Left lung (tissue), 10 donors: ENCODE measurements around the gene IRX4. TPM values are rescaled to one million over a fixed set of nuclear protein-coding genes. Genes with fewer than 3 reads are reported as not detected.

Experiments
- ATAC-seq: fragments of 200-7000 bp; cut with Tn5 transposase; one replicate; pipeline ENCODE4 v1.9.1; 2020; ENCODE audit warnings: moderate library complexity
- DNase-seq, 4 donors: peaks; one replicate each; pipeline ENCODE4 v3.0.0-alpha.2; 2013 to 2020
- H3K27ac ChIP-seq, 2 donors: fragments of 200-600 bp; sonication (generic) in 1 of 2; one replicate each; pipeline versions ENCODE4 v1.5.0 to v1.8.0; 2020 to 2021
- H3K27me3 ChIP-seq, 2 donors: fragments of 200-600 bp; sonication (generic) in 1 of 2; one replicate each; pipeline versions ENCODE4 v1.5.0 to v1.8.0; 2020 to 2021
- H3K36me3 ChIP-seq, 2 donors: fragments of 200-600 bp; sonication (generic) in 1 of 2; one replicate each; pipeline versions ENCODE4 v1.5.0 to v1.8.0; 2020 to 2021
- H3K4me1 ChIP-seq, 2 donors: fragments of 200-600 bp; one replicate each; pipeline ENCODE4 v1.8.0; 2021
- H3K4me3 ChIP-seq, 2 donors: fragments of 200-600 bp; sonication (generic) in 1 of 2; one replicate each; pipeline versions ENCODE4 v1.5.0 to v1.8.0; 2020 to 2021; ENCODE audit warnings: mild to moderate bottlenecking in 1 of 2
- H3K9me3 ChIP-seq, 2 donors: fragments of 200-600 bp; sonication (generic) in 1 of 2; one replicate each; pipeline versions ENCODE4 v1.5.0 to v1.8.0; 2020 to 2021
- intact Hi-C, 2 donors: fragments of 100-400 bp; cut with DNase I; formaldehyde crosslinking; loops; one replicate each; pipeline versions ENCODE4 v1.11.2 to v1.14.2; 2022
- polyA plus RNA-seq, 6 donors: library from polyadenylated mRNA; unstranded; fragments of 120-200 nt; gene quantifications; one replicate each; pipeline ENCODE4 v1.2.1, GENCODE V29; 2013; ENCODE audit not compliant: insufficient read length in 6 of 6
- total RNA-seq, 2 donors: library from RNA; stranded (reverse); fragmentation: NEBNext Ultra II Directional; extraction: Animal tissue kit (Norgen Biotek cat#: 25700); gene quantifications; one replicate each; pipeline ENCODE4 v1.2.1, GENCODE V29; 2021
- TF ChIP-seq, protein P1 (sequence below), 2 donors: fragments of 200-600 bp; sonication (generic) in 1 of 2; IDR thresholded peaks; one replicate each; pipeline versions ENCODE4 v1.5.0 to v1.8.0; 2021; ENCODE audit warnings: antibody characterized with exemption in 2 of 2
- donor health status: DM: no; HTN: yes; CAD: no.
- donor health status: DM: no; HTN: no; CAD: no.

Gene IRX4
- total and polyA plus RNA-seq, 8 donors: not detected

GRCh38 chr5:1887588-1888360 lies 5.0 kb upstream of the IRX4 start:
- H3K27ac ChIP-seq: no peak overlapping the region
- TF ChIP-seq, protein P1, sequence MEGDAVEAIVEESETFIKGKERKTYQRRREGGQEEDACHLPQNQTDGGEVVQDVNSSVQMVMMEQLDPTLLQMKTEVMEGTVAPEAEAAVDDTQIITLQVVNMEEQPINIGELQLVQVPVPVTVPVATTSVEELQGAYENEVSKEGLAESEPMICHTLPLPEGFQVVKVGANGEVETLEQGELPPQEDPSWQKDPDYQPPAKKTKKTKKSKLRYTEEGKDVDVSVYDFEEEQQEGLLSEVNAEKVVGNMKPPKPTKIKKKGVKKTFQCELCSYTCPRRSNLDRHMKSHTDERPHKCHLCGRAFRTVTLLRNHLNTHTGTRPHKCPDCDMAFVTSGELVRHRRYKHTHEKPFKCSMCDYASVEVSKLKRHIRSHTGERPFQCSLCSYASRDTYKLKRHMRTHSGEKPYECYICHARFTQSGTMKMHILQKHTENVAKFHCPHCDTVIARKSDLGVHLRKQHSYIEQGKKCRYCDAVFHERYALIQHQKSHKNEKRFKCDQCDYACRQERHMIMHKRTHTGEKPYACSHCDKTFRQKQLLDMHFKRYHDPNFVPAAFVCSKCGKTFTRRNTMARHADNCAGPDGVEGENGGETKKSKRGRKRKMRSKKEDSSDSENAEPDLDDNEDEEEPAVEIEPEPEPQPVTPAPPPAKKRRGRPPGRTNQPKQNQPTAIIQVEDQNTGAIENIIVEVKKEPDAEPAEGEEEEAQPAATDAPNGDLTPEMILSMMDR (IDR thresholded peaks at IDR 0.05): no peak
- DNase-seq (peak in 1 of 4 donors; percentile 64), ATAC-seq (no peak)
- intact Hi-C loops: no loop called here
- peaks cover 3 to 10% of the 10 kb centered on the region in 2 donors for H3K4me1 ChIP-seq
- peaks cover 61 to 99% of the 10 kb centered on the region in 2 donors for H3K27me3 ChIP-seq
- no peak overlapping the region for H3K4me3 ChIP-seq
- H3K9me3 ChIP-seq: no peaks in the 10 kb centered on the region
- H3K36me3 ChIP-seq: no peaks in the 10 kb centered on the region

GRCh38 chr5:1886846-1887587 lies 4.3 kb upstream of the IRX4 start:
- TF ChIP-seq, protein P1 (IDR thresholded peaks at IDR 0.05): no peak
- intact Hi-C loops: no loop called here
- Histone ChIP-seq H3K27me3 (peaks cover 69 to 99% of the 10 kb centered on the region in 2 donors), H3K4me3 (no peak overlapping the region), H3K4me1 (peaks cover 8 to 16% of the 10 kb centered on the region in 2 donors), H3K27ac (no peak overlapping the region), H3K9me3 (no peaks in the 10 kb centered on the region), H3K36me3 (no peaks in the 10 kb centered on the region)
- DNase-seq (peak in 1 of 4 donors; percentile 62), ATAC-seq (no peak)

DNA sequence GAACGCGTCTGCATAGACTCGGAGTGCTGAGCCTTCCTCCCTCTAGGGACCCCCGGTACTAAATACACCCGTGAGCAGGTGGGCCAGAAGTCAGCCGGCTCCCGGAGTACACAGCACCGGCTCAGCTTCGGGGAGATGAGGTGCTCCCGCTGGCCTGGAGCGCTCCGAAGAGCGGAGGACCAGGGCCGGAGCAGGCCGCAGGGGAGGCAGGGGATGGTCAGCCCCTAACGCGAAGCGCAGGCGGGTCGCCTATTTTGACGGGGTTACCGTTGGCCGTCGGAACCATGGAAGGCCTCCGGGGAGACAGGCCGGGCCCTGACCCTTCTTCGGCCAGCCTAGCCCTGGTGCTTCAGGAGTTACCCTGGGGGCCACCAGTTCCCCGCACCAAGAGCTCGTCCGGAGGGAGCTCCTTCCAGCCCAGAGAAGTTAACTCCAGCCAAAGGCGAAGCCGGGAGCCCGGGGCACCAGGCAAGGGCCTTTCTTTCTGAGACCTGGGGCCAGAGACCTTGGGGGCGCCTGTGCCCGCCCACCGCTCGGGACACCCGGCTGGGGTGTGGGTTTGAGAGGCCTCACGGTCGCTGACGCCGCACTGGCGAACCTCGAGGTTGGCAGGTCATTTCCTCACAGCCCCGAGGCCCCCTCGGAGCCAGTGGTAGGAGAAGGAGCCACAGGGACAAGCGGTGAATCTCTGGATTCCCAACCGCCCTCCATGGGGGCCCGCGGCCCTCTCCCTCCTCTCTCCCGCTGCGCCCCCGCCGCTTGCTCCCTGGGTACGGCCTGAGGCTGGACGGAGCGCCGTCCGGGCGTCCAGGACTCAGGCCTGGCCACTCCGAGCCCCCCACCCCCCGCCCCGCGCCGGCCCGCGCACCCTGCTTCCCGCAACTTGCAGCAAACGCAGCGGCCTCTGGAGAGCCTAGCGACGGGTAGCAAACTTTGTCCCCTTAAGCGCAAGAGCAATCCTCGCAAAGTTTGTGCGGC lies 3.4 kb upstream of the IRX4 start:
- no peaks in the 10 kb centered on the region for H3K9me3 ChIP-seq
- H3K4me3 ChIP-seq: no peak overlapping the region
- DNase-seq (peak in 1 of 4 donors; percentile 61), ATAC-seq (no peak)
- peaks cover 8 to 16% of the 10 kb centered on the region in 2 donors for H3K4me1 ChIP-seq
- H3K36me3 ChIP-seq: no peaks in the 10 kb centered on the region
- peaks cover 77 to 99% of the 10 kb centered on the region in 2 donors for H3K27me3 ChIP-seq
- intact Hi-C loops: no loop called here
- no peak overlapping the region for H3K27ac ChIP-seq
- TF ChIP-seq, protein P1 (IDR thresholded peaks at IDR 0.05): no peak

GRCh38 chr5:1885404-1885755 lies 2.7 kb upstream of the IRX4 start:
- no peaks in the 10 kb centered on the region for H3K9me3 ChIP-seq
- intact Hi-C loops: no loop called here
- H3K27ac ChIP-seq: no peak overlapping the region
- peaks cover 81 to 100% of the 10 kb centered on the region in 2 donors for H3K27me3 ChIP-seq
- TF ChIP-seq, protein P1 (IDR thresholded peaks at IDR 0.05): no peak
- DNase-seq (peak in 1 of 4 donors; percentile 70), ATAC-seq (no peak)
- H3K36me3 ChIP-seq: no peaks in the 10 kb centered on the region
- H3K4me3 ChIP-seq: no peak overlapping the region
- H3K4me1 ChIP-seq: peaks cover 8 to 16% of the 10 kb centered on the region in 2 donors
